Measurements from ENCODE around the gene CBLN1. TPM values are rescaled to one million over a fixed set of nuclear protein-coding genes. Genes with fewer than 3 reads are reported as not detected.

Gene CBLN1
- polyA plus RNA-seq, 4 donors: 0.34 to 0.36 (median 0.35) TPM

Other genes starting within 250 kb of the CBLN1 start
- gene C16orf78, start 92.0 kb upstream of the CBLN1 start, polyA plus RNA-seq (ENCODE audit: insufficient read length in 4 of 4): not detected

Data from right renal pelvis (tissue), 4 donors.